GM12892 (cell line): ENCODE data around the gene C3orf52.

ENCODE experiments used
- POLR2A ChIP-seq: IDR thresholded peaks from 2 replicates; pipeline ENCODE4 v1.6.1; 2011; ENCODE audit warnings: low read depth, low read length, control low read depth
- POLR2AphosphoS5 ChIP-seq: IDR thresholded peaks from 2 replicates; pipeline ENCODE4 v1.6.1; 2011; ENCODE audit warnings: low read depth, low read length, control low read depth
- TAF1 ChIP-seq: IDR thresholded peaks from 2 replicates; pipeline ENCODE4 v1.6.1; 2011; ENCODE audit warnings: low read depth, mild to moderate bottlenecking, control low read depth, low read length, borderline replicate concordance

DNA sequence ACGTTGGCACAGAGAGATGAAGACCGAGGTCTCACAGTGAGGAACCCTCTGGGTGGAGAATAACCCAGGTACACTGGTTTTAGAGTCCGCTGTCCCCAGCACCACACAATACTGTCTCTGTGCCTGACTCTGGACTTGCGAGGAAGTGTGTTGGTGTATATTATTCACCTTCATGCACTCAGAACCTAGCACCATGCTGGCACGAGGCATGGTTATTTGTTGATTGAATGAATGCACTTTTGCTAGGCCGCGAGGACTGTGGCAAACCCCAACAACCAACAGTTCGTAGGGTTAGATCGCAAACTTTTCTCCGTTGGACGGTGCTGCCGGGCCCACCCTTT lies 484 bp upstream of the C3orf52 start:
- no peak for TF ChIP-seq POLR2A
- no peak for TF ChIP-seq POLR2AphosphoS5
- TF ChIP-seq TAF1 = no peak
